Chondrocyte (in vitro differentiated cells): ENCODE data around the gene LPIN1. TPM values are rescaled to one million over a fixed set of nuclear protein-coding genes. Genes with fewer than 3 reads are reported as not detected.

Source experiments
- DNase-seq: peaks from one replicate; pipeline ENCODE4 v3.0.0; 2021; ENCODE audit warnings: mixed read lengths, low spot score
- H3K27ac Mint-ChIP-seq: one replicate; pipeline ENCODE4 v1.8.0; 2021; ENCODE audit warnings: mild to moderate bottlenecking, moderate library complexity, mixed read lengths; ENCODE audit not compliant: unreplicated experiment
- H3K27me3 Mint-ChIP-seq: 2 replicates; pipeline ENCODE4 v1.8.0; 2021; ENCODE audit warnings: low read depth, mixed read lengths
- H3K36me3 Mint-ChIP-seq: 2 replicates; pipeline ENCODE4 v1.8.0; 2021; ENCODE audit warnings: low read depth, mixed read lengths
- H3K4me1 Mint-ChIP-seq: 2 replicates; pipeline ENCODE4 v1.8.0; 2021; ENCODE audit warnings: low read depth, mild to moderate bottlenecking, mixed read lengths
- H3K4me3 Mint-ChIP-seq: one replicate; pipeline ENCODE4 v1.8.0; 2021; ENCODE audit warnings: mild to moderate bottlenecking, moderate library complexity, mixed read lengths; ENCODE audit not compliant: unreplicated experiment
- H3K9me3 Mint-ChIP-seq: 2 replicates; pipeline ENCODE4 v1.8.0; 2021; ENCODE audit warnings: low read depth, mixed read lengths
- total RNA-seq: library from RNA; stranded (reverse); gene quantifications from 3 replicates; pipeline ENCODE4 v1.2.1, GENCODE V29; 2021
- TF ChIP-seq, protein P1 (sequence below): fragments of 200-600 bp; sonication (generic); IDR thresholded peaks from 2 replicates; pipeline ENCODE4 v1.5.0; 2021; ENCODE audit warnings: antibody characterized with exemption, mild to moderate bottlenecking, moderate library complexity

Gene LPIN1
- total RNA-seq, 1 donor from 2014 or later, result 17.5 TPM

DNA sequence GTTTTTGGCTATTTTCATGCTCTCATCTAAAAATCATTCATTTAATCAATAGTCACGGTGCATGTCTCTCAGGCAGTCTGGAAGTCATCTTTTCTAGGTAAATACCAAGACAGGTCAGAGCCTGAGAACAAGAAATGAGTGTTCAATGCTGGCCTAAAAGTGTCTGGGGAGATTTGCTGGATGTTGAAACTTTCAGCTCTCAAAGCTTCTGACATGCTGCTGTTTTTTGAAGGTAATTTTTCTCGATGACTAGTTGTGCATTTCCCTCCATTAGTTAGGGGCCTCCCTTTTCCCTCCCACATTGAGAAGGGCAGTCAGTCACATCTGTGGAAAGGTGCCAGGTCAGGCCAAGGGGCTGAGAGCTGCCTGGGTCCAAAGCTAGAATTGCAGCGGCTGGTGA lies 115.6 kb downstream of the LPIN1 start:
- TF ChIP-seq, protein P1, sequence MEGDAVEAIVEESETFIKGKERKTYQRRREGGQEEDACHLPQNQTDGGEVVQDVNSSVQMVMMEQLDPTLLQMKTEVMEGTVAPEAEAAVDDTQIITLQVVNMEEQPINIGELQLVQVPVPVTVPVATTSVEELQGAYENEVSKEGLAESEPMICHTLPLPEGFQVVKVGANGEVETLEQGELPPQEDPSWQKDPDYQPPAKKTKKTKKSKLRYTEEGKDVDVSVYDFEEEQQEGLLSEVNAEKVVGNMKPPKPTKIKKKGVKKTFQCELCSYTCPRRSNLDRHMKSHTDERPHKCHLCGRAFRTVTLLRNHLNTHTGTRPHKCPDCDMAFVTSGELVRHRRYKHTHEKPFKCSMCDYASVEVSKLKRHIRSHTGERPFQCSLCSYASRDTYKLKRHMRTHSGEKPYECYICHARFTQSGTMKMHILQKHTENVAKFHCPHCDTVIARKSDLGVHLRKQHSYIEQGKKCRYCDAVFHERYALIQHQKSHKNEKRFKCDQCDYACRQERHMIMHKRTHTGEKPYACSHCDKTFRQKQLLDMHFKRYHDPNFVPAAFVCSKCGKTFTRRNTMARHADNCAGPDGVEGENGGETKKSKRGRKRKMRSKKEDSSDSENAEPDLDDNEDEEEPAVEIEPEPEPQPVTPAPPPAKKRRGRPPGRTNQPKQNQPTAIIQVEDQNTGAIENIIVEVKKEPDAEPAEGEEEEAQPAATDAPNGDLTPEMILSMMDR, result no peak
- Mint-ChIP-seq H3K4me3 (no peak overlapping the region), H3K36me3 (peaks cover 3% of the 10 kb centered on the region), H3K27me3 (peaks cover 4% of the 10 kb centered on the region), H3K27ac (no peak overlapping the region), H3K9me3 (peaks cover 8% of the 10 kb centered on the region), H3K4me1 (peaks cover 11% of the 10 kb centered on the region)
- DNase-seq, result no peak

DNA sequence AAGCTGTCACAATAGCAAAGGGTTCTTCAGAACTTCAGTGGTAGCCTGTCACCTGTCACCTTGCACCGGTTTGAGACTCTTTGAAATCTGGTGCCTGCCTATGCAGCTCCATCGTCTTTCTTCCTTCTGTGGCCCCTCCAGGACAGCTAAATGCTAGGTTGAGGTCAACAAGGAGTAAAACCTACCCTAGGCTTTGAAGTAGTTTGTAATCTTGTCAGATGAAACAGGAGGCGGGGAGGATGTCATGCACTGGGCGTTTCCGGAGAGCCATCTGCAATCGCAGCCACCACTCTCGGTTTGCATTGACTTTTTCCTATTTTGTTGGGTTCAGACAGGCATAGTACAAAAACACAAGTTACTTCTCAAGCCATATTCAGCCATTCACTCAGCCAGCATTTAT lies 116.7 kb downstream of the LPIN1 start:
- Mint-ChIP-seq H3K4me3 (no peak overlapping the region), H3K27ac (no peak overlapping the region), H3K36me3 (peaks cover 3% of the 10 kb centered on the region), H3K27me3 (peaks cover 4% of the 10 kb centered on the region), H3K9me3 (peaks cover 5% of the 10 kb centered on the region), H3K4me1 (peaks cover 11% of the 10 kb centered on the region)
- no peak for DNase-seq
- TF ChIP-seq, protein P1, result no peak

DNA sequence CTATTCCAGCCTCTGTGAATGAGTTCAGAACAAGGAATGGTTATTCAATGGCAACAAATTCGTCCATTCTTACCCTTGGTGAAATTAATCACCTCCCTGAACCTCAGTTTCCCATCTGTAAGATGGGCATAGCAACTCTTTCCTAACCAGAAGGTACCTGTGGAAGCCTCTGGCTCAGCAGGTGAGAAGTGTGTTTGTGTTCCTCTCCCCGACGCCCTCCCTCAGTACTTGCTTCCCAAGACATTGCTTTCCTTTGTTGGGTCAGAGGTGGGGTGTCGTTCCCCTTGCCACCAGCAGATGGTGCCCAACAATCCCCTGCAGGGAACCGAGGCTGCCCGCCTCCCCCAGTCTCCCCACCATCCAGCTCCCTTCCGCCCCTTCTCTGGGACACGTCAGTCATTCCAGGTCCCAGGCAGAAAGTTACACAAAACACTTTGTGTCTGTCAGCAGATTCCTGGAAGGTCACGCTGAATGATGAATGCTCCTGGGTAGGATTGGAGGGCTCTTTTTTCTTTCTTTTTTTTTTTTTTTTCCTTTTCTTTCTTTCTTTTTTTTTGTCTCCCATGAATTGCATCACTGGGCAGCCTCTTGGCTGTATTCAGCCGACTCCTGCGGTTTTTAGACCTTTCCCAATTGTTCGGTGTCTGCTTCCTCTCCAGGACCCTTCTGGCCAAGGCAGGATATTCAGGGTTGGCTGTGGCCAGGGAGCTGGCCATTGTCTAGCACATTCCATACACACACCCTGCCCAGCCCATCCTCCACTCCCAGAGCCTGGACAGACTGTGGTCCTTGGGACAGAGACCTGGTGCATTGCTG lies 117.3 kb downstream of the LPIN1 start:
- Mint-ChIP-seq H3K27ac (peak overlapping the region; percentile 82), H3K36me3 (peaks cover 3% of the 10 kb centered on the region), H3K9me3 (peaks cover 4% of the 10 kb centered on the region), H3K27me3 (peaks cover 4% of the 10 kb centered on the region), H3K4me1 (peaks cover 11% of the 10 kb centered on the region), H3K4me3 (peak overlapping the region; percentile 54)
- TF ChIP-seq, protein P1, result peak; percentile 99
- DNase-seq, result no peak

DNA sequence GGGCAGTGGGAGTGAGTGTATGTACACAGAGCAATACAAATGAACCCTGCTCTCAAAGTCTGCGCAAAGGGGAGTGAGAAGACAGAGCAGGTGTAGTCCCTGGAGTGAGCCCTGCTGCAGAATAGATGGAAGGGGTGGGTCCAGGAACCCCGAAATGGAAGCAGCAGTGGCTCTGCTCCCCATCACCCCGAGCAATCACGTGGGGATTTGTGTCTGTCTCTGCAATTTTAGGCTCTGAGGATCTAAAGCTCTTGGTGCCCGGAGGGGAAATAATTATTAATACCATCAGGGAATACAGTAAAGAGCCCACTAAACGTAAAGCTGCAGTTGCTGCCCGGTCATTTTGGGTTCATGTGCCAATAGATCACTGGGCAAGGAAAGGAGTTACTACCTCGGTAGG lies 118.3 kb downstream of the LPIN1 start:
- DNase-seq, result no peak
- H3K27ac Mint-ChIP-seq, result no peak overlapping the region
- H3K9me3 Mint-ChIP-seq, result no peaks in the 10 kb centered on the region
- H3K4me1 Mint-ChIP-seq, result peaks cover 11% of the 10 kb centered on the region
- H3K36me3 Mint-ChIP-seq, result no peaks in the 10 kb centered on the region
- H3K4me3 Mint-ChIP-seq, result no peak overlapping the region
- TF ChIP-seq, protein P1, result no peak
- peaks cover 4% of the 10 kb centered on the region for H3K27me3 Mint-ChIP-seq

DNA sequence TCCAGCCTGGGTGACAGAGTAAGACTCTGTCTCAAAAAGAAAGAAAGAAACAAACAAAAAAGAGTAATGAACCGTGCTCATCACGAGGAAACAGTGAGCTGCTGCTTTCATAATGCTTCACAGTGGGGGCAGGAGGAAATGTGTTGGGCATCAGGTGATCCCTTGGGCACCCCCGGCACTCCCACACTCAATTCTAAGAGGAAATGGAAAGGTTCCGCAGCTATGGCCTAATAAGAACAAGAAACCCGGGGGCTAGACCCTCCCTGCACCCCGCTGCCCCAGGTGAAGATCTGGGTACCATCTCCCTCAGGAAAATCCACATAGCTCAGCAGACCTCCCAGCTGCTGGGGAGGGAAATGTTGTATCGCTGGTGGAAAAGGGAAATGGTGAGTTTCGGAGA lies 118.9 kb downstream of the LPIN1 start:
- H3K9me3 Mint-ChIP-seq, result no peaks in the 10 kb centered on the region
- H3K4me1 Mint-ChIP-seq, result peaks cover 16% of the 10 kb centered on the region
- no peaks in the 10 kb centered on the region for H3K36me3 Mint-ChIP-seq
- no peak overlapping the region for H3K4me3 Mint-ChIP-seq
- TF ChIP-seq, protein P1, result no peak
- no peak for DNase-seq
- peaks cover 8% of the 10 kb centered on the region for H3K27me3 Mint-ChIP-seq
- no peak overlapping the region for H3K27ac Mint-ChIP-seq
